Fibroblast of villous mesenchyme (primary cell): ENCODE results near the gene HRH2. TPM values are rescaled to one million over a fixed set of nuclear protein-coding genes. Genes with fewer than 3 reads are reported as not detected.

Experiments used
- DNase-seq: peaks from one replicate; pipeline ENCODE4 v3.0.0-alpha.2; 2010; ENCODE audit warnings: low read depth
- H3K4me3 ChIP-seq: 2 replicates; pipeline ENCODE4 v1.5.1; 2011; ENCODE audit warnings: low read depth, mild to moderate bottlenecking, low read length
- total RNA-seq: library from RNA; depleted of rRNA; stranded (reverse); fragments of >200 nt; gene quantifications from 2 replicates; pipeline ENCODE4 v1.2.3, GENCODE V29; 2012
- TF ChIP-seq, protein P1 (sequence below): IDR thresholded peaks from 2 replicates; pipeline ENCODE4 v1.5.1; 2012; ENCODE audit warnings: low read depth, mild to moderate bottlenecking, low read length; ENCODE audit not compliant: insufficient read depth

Gene HRH2
- total RNA-seq, 1 donor: not detected

DNA sequence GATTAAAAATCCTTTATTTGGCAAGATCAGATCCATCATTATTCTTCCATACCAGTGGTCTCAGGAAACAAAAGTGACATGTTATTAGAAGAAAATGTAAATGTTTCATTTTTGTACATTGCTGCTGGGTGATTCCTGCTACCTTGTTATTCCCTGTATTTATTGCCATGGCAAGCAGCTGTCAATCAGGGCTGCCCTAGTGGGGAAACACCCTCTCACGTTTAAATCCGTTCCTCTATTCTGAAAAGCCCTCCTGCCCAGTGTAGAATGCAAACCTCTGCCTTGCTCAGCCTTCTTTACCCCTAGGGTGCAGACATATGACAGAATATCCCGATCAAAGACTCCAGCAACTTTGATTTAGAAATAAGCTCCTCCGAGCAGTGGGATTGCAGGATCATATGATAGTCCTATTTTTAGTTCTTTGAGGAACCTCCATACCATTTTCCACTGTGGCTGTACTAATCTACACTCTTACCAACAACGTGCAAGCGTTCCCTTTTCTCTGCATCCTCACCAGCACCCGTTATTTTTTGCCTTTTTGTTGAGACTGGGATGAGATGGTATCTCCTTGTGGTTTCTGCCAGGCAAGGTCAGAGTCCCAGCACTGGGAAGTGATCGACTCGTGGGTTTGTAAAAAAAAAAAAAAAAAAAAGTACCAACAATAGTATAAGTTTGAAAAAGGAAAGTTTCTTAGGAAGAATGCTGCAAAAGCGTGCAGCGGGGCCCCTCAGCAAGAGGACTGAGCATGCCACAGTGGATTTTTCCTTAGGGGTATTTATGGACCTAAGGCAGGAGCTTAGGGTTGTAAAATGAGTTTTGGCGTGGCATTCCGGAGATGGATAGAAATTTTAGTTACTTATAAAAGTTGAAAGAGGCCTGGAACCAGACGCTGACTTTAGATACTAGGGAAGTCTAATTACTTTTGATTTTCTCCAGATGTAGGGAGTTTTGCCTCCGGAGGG lies 66.7 kb downstream of the HRH2 start:
- H3K4me3 ChIP-seq: no peak overlapping the region
- TF ChIP-seq, protein P1, sequence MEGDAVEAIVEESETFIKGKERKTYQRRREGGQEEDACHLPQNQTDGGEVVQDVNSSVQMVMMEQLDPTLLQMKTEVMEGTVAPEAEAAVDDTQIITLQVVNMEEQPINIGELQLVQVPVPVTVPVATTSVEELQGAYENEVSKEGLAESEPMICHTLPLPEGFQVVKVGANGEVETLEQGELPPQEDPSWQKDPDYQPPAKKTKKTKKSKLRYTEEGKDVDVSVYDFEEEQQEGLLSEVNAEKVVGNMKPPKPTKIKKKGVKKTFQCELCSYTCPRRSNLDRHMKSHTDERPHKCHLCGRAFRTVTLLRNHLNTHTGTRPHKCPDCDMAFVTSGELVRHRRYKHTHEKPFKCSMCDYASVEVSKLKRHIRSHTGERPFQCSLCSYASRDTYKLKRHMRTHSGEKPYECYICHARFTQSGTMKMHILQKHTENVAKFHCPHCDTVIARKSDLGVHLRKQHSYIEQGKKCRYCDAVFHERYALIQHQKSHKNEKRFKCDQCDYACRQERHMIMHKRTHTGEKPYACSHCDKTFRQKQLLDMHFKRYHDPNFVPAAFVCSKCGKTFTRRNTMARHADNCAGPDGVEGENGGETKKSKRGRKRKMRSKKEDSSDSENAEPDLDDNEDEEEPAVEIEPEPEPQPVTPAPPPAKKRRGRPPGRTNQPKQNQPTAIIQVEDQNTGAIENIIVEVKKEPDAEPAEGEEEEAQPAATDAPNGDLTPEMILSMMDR: no peak
- DNase-seq: no peak

DNA sequence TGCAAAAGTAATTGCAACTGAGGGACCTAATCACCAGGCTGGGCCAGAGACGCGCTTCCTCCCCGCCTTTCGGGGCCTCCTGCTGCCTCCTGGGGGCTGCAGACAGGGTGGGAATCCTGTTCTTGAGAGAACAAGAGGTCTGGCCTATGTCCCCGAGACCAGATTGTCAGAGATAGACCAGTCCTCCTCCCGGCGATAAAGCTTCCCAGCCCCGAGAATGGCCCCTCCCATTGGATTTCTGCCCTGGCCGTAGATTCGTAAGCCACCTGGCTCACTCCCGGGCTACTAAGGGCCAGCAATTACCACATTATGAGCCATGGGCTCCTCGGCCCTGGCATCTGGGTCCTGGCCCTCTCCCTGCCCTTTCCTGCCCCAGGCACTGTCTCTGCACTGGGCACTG lies 70.4 kb downstream of the HRH2 start:
- TF ChIP-seq, protein P1: no peak
- no peak for DNase-seq
- no peak overlapping the region for H3K4me3 ChIP-seq

GRCh38 chr5:175728885-175729828 lies 71.3 kb downstream of the HRH2 start:
- no peak for DNase-seq
- TF ChIP-seq, protein P1: no peak
- no peak overlapping the region for H3K4me3 ChIP-seq

GRCh38 chr5:175729829-175730277 lies 72.0 kb downstream of the HRH2 start:
- DNase-seq: peak; percentile 88
- H3K4me3 ChIP-seq: no peak overlapping the region
- TF ChIP-seq, protein P1: peak; percentile 97

GRCh38 chr5:175731172-175731571 lies 73.3 kb downstream of the HRH2 start:
- TF ChIP-seq, protein P1: no peak
- DNase-seq: no peak
- H3K4me3 ChIP-seq: no peak overlapping the region

DNA sequence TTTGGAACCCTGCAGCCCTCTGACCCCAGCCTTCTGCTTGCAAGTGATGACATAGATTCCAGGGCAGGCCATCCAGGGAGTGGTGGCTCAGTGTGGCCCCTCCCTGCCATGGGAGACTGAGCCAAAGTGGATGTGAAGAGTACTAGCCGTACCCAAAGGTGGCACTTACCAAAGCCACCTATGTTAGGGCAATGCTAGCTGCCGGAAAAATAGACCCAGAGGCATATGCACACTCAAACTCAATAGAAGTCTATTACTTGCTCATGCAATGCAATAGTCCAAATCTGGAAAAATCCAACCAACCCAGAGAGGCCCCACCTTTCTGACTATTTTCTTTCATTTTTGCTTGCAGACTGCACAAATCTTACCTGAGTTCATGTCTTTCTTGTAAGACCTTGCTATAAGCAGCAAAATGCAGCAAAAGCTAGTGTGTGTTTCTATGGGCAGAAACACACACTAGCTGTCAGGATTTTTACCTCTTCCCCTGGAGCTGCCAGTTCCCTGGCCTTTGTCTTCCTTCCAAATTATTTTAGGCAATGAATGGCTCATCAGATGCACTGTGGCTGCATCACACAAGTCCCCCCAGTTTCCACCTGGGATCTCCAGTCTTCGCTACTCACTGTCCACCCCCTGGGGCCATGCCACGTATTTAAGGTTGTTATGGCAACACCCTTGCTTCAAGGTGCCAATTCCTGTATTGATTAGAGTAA lies 74.0 kb downstream of the HRH2 start:
- TF ChIP-seq, protein P1: no peak
- no peak for DNase-seq
- no peak overlapping the region for H3K4me3 ChIP-seq
